GM12864 (cell line): ENCODE measurements around the gene ARCN1.

ENCODE experiments used
- DNase-seq: peaks from one replicate; pipeline ENCODE4 v3.0.0-alpha.2; 2011; ENCODE audit warnings: low read depth
- H3K4me3 ChIP-seq: 2 replicates; pipeline ENCODE4 v1.5.1; 2011; ENCODE audit warnings: mild to moderate bottlenecking, low read depth, low read length, control low read depth
- CTCF ChIP-seq: IDR thresholded peaks from 2 replicates; pipeline ENCODE4 v1.5.1; 2011; ENCODE audit warnings: low read depth, mild to moderate bottlenecking, moderate library complexity, low read length, control low read depth, inconsistent platforms; ENCODE audit errors: missing control alignments

The ARCN1 gene

GRCh38 chr11:118641397-118642019 is 69.3 kb downstream of the ARCN1 start:
- DNase-seq, result no peak
- H3K4me3 ChIP-seq, result no peak overlapping the region
- no peak for TF ChIP-seq CTCF

- DNase-seq, result no peak
- TF ChIP-seq CTCF, result no peak
- no peak overlapping the region for H3K4me3 ChIP-seq
Measured at GRCh38 chr11:118643142-118643994, 71.2 kb downstream of the ARCN1 start.

GRCh38 chr11:118643995-118644345 is 71.8 kb downstream of the ARCN1 start:
- TF ChIP-seq CTCF, result no peak
- no peak overlapping the region for H3K4me3 ChIP-seq
- DNase-seq, result no peak

GRCh38 chr11:118644496-118644895 is 72.3 kb downstream of the ARCN1 start:
- TF ChIP-seq CTCF, result no peak
- no peak for DNase-seq
- H3K4me3 ChIP-seq, result no peak overlapping the region

- no peak for TF ChIP-seq CTCF
- H3K4me3 ChIP-seq, result no peak overlapping the region
- no peak for DNase-seq
Measured at GRCh38 chr11:118645066-118645715, 73.0 kb downstream of the ARCN1 start.

GRCh38 chr11:118646393-118646792 is 74.2 kb downstream of the ARCN1 start:
- no peak overlapping the region for H3K4me3 ChIP-seq
- DNase-seq, result no peak
- TF ChIP-seq CTCF, result no peak

GRCh38 chr11:118648291-118648690 is 76.1 kb downstream of the ARCN1 start:
- DNase-seq, result no peak
- TF ChIP-seq CTCF, result no peak

More at GRCh38 chr11:118648291-118648690, 76.1 kb downstream of the ARCN1 start:
- H3K4me3 ChIP-seq, result no peak overlapping the region
